Testis (tissue), 3 donors: Measurements from ENCODE around the gene CACNA2D4. TPM values are rescaled to one million over a fixed set of nuclear protein-coding genes. Genes with fewer than 3 reads are reported as not detected.

Experiments
- DNase-seq: peaks from one replicate; pipeline ENCODE4 v3.0.0-alpha.2; 2019
- H3K27ac ChIP-seq, 2 donors: fragments of 200-600 bp; sonication (generic); one replicate each; pipeline ENCODE4 v1.5.1; 2019
- H3K27me3 ChIP-seq: fragments of 200-600 bp; sonication (generic); one replicate; pipeline ENCODE4 v1.5.1; 2019
- H3K36me3 ChIP-seq: fragments of 200-600 bp; sonication (generic); one replicate; pipeline ENCODE4 v1.5.1; 2017; ENCODE audit warnings: low read depth; ENCODE audit errors: missing control alignments
- H3K4me1 ChIP-seq: fragments of 200-600 bp; sonication (generic); one replicate; pipeline ENCODE4 v1.5.1; 2019
- H3K4me3 ChIP-seq, 2 donors: fragments of 200-600 bp; sonication (generic); one replicate each; pipeline ENCODE4 v1.5.1; 2017 to 2019
- H3K9me3 ChIP-seq: fragments of 200-600 bp; sonication (generic); one replicate; pipeline ENCODE4 v1.5.1; 2017
- CTCF ChIP-seq, 3 experiments: fragments of 450-650 bp in 2 of 3; fragments of 200-600 bp in 1 of 3; sonication (generic) in 1 of 3; IDR thresholded peaks; one replicate each; pipeline ENCODE4 v1.5.1; 2016 to 2019; ENCODE audit warnings: antibody characterized with exemption in 3 of 3, mild to moderate bottlenecking in 2 of 3, moderate library complexity in 1 of 3
- POLR2A ChIP-seq: fragments of 450-650 bp; IDR thresholded peaks from one replicate; pipeline ENCODE4 v1.6.1; 2017; ENCODE audit warnings: antibody characterized with exemption, mild to moderate bottlenecking, moderate library complexity
- WGBS, 2 donors: methylation state at CpG; one replicate each; pipeline ENCODE4 v1.1.5; 2018; 5-methylcytosine and 5-hydroxymethylcytosine counted together
- intact Hi-C: fragments of 100-400 bp; cut with DNase I; formaldehyde crosslinking; loops from one replicate; pipeline ENCODE4 v1.15.1; 2023; ENCODE audit warnings: low total_unique reads
- polyA plus RNA-seq: library from polyadenylated mRNA; stranded (reverse); fragments of 350-450 nt; fragmentation: Illumina TruSeq; extraction: RNeasy Lipid Tissue Mini Kit (QIAGEN cat#74804); gene quantifications from one replicate; pipeline ENCODE4 v1.2.3, GENCODE V29; 2014; ENCODE audit warnings: low read depth, low replicate concordance; ENCODE audit not compliant: insufficient read depth
- total RNA-seq, 2 donors: library from RNA; depleted of rRNA; stranded (reverse); fragments of >200 nt; gene quantifications; one replicate each; pipeline ENCODE4 v1.2.3, GENCODE V29; 2016

CACNA2D4 gene
- total and polyA plus RNA-seq, 3 donors from 2014 or later = 10.8 to 18.3 (median 15.8) TPM

DNA sequence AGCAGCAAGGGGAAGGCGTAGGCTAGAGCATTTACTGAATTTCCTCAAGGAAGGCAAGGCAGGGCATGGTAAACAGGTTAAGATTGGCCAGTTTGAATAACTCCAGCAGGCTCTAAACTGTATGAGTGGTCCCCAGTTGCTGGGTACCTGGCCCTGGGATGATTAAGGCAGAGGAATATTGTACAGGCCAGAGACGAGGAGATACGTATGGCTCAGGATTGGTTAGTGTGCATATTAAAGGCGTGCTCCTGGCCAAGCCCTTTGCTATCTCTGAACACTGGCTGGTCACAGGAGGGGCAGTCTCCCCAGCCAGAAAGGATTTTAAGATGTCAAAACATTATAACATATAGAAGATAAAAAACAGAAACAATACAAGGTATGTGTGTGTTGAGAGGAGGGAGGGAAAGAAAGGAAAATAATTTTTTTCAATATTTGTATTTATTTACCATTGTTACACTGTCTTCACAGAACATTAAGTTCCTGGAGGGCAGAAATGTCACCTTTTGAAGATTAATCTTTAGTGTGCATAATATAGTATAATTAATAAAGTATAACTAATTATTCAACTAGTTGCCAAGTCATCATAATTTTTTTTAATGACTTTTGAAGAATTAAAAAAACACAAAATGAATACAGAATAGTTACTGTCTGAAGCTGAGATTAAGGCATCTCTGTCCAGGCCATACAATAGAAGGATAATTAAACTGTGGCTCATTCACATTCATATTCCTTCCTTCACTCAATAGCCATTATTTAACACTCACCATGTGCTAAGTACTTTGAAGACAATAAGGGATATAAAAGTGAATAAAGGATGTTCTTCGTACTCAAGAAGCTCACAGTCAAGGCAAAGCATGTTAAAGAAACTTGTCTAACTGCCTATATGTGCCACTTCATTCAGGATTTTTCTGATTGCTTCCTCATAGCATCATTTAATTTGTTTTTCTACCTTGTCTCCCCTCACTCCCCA, 43.9 kb upstream of the CACNA2D4 start:
- no peaks in the 10 kb centered on the region for H3K4me1 ChIP-seq
- TF ChIP-seq POLR2A = no peak
- TF ChIP-seq CTCF (IDR thresholded peaks at IDR 0.05) = no peak
- no peaks in the 10 kb centered on the region for H3K36me3 ChIP-seq
- H3K27me3 ChIP-seq = no peaks in the 10 kb centered on the region
- intact Hi-C loops = no loop called here
- H3K9me3 ChIP-seq = no peaks in the 10 kb centered on the region
- no peak overlapping the region for H3K4me3 ChIP-seq
- no peak overlapping the region for H3K27ac ChIP-seq
- WGBS, 2 donors = 89% methylated on average over 5 of the region's 5 CpGs
- no peak for DNase-seq

- intact Hi-C loops = no loop called here
- 76 to 77% methylated on average over 3 of the region's 3 CpGs for WGBS, 2 donors
- no peaks in the 10 kb centered on the region for H3K27me3 ChIP-seq
- H3K4me1 ChIP-seq = no peaks in the 10 kb centered on the region
- no peak overlapping the region for H3K4me3 ChIP-seq
- H3K27ac ChIP-seq = no peak overlapping the region
- TF ChIP-seq CTCF (IDR thresholded peaks at IDR 0.05) = no peak
- no peak for TF ChIP-seq POLR2A
- no peak for DNase-seq
- H3K36me3 ChIP-seq = no peaks in the 10 kb centered on the region
- H3K9me3 ChIP-seq = no peaks in the 10 kb centered on the region
Observed at GRCh38 chr12:1956716-1957115, 38.3 kb upstream of the CACNA2D4 start.

GRCh38 chr12:1949771-1950470, 31.5 kb upstream of the CACNA2D4 start:
- no peak overlapping the region for H3K4me3 ChIP-seq
- H3K27ac ChIP-seq = no peak overlapping the region
- H3K4me1 ChIP-seq = peaks cover 4% of the 10 kb centered on the region
- intact Hi-C loops = no loop called here
- H3K27me3 ChIP-seq = no peaks in the 10 kb centered on the region
- TF ChIP-seq CTCF (IDR thresholded peaks at IDR 0.05) = no peak
- TF ChIP-seq POLR2A = no peak
- WGBS, 2 donors = 77 to 80% methylated on average over 15 of the region's 15 CpGs
- H3K36me3 ChIP-seq = no peaks in the 10 kb centered on the region
- DNase-seq = no peak
- H3K9me3 ChIP-seq = no peaks in the 10 kb centered on the region

DNA sequence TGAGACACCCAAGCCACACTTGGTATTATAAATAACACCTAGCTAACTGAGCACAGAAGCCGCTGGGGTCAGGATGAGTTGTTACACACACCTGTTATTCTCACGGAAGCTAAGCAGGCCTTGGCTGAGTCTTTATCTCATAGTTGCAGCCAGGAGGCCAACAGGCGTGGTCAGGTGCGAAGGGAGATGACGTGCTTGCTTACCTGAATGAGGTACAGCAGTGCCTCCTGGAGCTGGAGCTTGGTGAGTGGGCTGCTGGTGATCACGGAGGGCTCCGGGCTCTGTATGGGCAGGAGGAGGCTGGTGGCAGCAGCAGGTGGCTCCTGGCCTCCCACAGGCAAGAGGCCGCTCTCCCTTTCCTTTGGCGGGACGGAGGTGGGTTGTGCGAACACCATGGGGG, 30.4 kb upstream of the CACNA2D4 start:
- TF ChIP-seq POLR2A (no peak), CTCF (IDR thresholded peaks at IDR 0.05) (no peak)
- intact Hi-C loops = no loop called here
- H3K4me3 ChIP-seq = no peak overlapping the region
- no peak overlapping the region for H3K27ac ChIP-seq
- DNase-seq = no peak
- H3K27me3 ChIP-seq = no peaks in the 10 kb centered on the region
- WGBS, 2 donors = 95 to 98% methylated on average over 11 of the region's 11 CpGs
- H3K9me3 ChIP-seq = no peaks in the 10 kb centered on the region
- no peaks in the 10 kb centered on the region for H3K36me3 ChIP-seq
- peaks cover 4% of the 10 kb centered on the region for H3K4me1 ChIP-seq
